Measurements from ENCODE around the gene DHRS3. TPM values are rescaled to one million over a fixed set of nuclear protein-coding genes. Genes with fewer than 3 reads are reported as not detected.

The DHRS3 gene
- polyA plus RNA-seq, 1 of the 3 experiments (the other 2 are of a cell fraction) = 44.8 TPM

GRCh38 chr1:12562955-12563576 is 54.9 kb downstream of the DHRS3 start:
- Histone ChIP-seq H3K9ac (no peak overlapping the region), H3F3A (replicated peaks; ENCODE audit: insufficient read depth) (no peaks in the 10 kb centered on the region), H3K9me2 (no peaks in the 10 kb centered on the region), H3K27ac (ENCODE audit: low read depth in 2 of 2, low read length in 1 of 2) (no peak overlapping the region), H3K4me2 (no peak overlapping the region), H3K79me2 (ENCODE audit: insufficient read depth) (no peaks in the 10 kb centered on the region), H3K9me3 (no peaks in the 10 kb centered on the region), H4K20me1 (ENCODE audit: insufficient read depth) (no peaks in the 10 kb centered on the region), H2AFZ (ENCODE audit: low read depth) (no peak overlapping the region), H3K27me3 (ENCODE audit: insufficient read depth) (no peaks in the 10 kb centered on the region), H3K4me3 (ENCODE audit: low read depth in 2 of 2, low read length in 1 of 2) (no peak overlapping the region), H3K4me1 (ENCODE audit: control insufficient read depth in 1 of 2, insufficient read depth in 2 of 2, low read depth in 1 of 2, low read length in 1 of 2) (peaks cover 0 to 5% of the 10 kb centered on the region in 2 experiments; a peak in 1 of 4 replicates), H3K36me3 (replicated peaks in 1 of 2; ENCODE audit: control insufficient read depth in 1 of 2, insufficient read depth in 2 of 2, low read length in 1 of 2) (peaks cover 0 to 8% of the 10 kb centered on the region in 2 experiments)
- ChIA-PET CTCF (interaction anchor here (1.2 kb wide), 1 partner anchor 10 kb away, joined by 3 read pairs; no protein-coding TSS in a partner anchor), POLR2A (no interaction called here)
- no peak for TF ChIP-seq CTCF (IDR thresholded peaks at IDR 0.05)
- no peak for DNase-seq
- 43% methylated on average over 2 of the region's 3 CpGs for WGBS (ENCODE audit: low lambda C conversion rate)

- Histone ChIP-seq H3K79me2 (ENCODE audit: insufficient read depth) (no peaks in the 10 kb centered on the region), H4K20me1 (ENCODE audit: insufficient read depth) (no peaks in the 10 kb centered on the region), H3F3A (replicated peaks; ENCODE audit: insufficient read depth) (peaks cover 4% of the 10 kb centered on the region), H3K27me3 (ENCODE audit: insufficient read depth) (no peaks in the 10 kb centered on the region), H3K4me3 (ENCODE audit: low read depth in 2 of 2, low read length in 1 of 2) (no peak overlapping the region), H3K4me1 (ENCODE audit: control insufficient read depth in 1 of 2, insufficient read depth in 2 of 2, low read depth in 1 of 2, low read length in 1 of 2) (peaks cover 4 to 5% of the 10 kb centered on the region in 2 experiments; a peak in 2 of 4 replicates), H3K36me3 (replicated peaks in 1 of 2; ENCODE audit: control insufficient read depth in 1 of 2, insufficient read depth in 2 of 2, low read length in 1 of 2) (no peaks in the 10 kb centered on the region), H3K9me3 (no peaks in the 10 kb centered on the region), H2AFZ (ENCODE audit: low read depth) (no peak overlapping the region), H3K9ac (no peak overlapping the region), H3K27ac (ENCODE audit: low read depth in 2 of 2, low read length in 1 of 2) (no peak overlapping the region), H3K4me2 (no peak overlapping the region), H3K9me2 (no peaks in the 10 kb centered on the region)
- ChIA-PET CTCF (no interaction called here), POLR2A (no interaction called here)
- DNase-seq = no peak
- no peak for TF ChIP-seq GABPA (IDR thresholded peaks at IDR 0.05; ENCODE audit: low read depth)
- no peak for TF ChIP-seq SMC3 (IDR thresholded peaks at IDR 0.05; ENCODE audit: low read depth, low read length)
- 96% methylated on average over 3 of the region's 7 CpGs for WGBS (ENCODE audit: low lambda C conversion rate)
These were observed 56.9 kb downstream of the DHRS3 start for GRCh38 chr1:12561121-12561520.

DNA sequence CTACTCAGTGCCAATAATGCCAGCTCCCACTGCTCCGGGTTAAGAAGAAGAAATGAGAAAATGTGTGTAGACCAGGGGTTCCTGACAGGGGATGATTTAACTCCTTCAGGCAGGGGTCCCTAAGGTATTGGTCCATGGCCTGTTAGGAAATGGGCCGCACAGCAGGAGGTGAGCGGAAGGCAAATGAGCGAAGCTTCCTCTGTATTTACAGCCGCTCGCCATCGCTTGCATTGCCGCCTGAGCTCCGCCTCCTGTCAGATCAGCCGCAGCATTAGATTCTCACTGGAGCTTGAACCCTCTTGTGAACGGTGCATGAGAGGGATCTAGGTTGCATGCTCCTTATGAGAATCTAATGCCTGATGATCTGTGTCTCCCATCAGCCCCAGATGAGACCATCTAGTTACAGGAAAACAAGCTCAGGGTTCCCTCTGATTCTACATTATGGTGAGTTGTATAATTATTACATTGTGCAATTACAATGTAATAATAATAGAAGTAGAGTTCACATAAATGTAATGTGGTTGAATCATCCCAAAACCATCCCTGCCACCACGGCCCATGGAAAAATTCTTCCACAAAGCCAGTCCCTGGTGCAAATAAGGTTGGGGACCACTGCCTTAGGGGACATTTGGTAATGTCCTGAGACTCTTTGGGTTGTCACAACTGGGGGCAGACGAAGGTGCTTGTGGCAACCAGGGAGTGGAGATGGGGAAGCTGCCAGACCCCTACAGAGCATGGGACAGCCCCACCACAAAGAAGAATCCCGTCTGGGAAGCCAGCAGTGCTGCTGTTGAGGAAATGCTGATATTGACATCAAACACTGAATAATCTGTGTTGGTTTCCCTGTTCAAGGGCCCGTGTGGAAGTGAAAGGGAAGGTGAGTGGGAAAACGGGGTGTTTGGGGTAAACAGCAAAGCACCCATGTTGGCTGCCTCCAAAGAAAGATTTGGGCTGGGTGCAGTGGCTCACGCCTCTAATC is 60.8 kb downstream of the DHRS3 start:
- Histone ChIP-seq H3K9me2 (no peaks in the 10 kb centered on the region), H3K27me3 (ENCODE audit: insufficient read depth) (no peaks in the 10 kb centered on the region), H3K9me3 (no peaks in the 10 kb centered on the region), H3K79me2 (ENCODE audit: insufficient read depth) (no peaks in the 10 kb centered on the region), H3K4me3 (ENCODE audit: low read depth in 2 of 2, low read length in 1 of 2) (no peak overlapping the region), H3F3A (replicated peaks; ENCODE audit: insufficient read depth) (peaks cover 4% of the 10 kb centered on the region), H4K20me1 (ENCODE audit: insufficient read depth) (no peaks in the 10 kb centered on the region), H3K9ac (no peak overlapping the region), H3K36me3 (replicated peaks in 1 of 2; ENCODE audit: control insufficient read depth in 1 of 2, insufficient read depth in 2 of 2, low read length in 1 of 2) (no peaks in the 10 kb centered on the region), H3K4me2 (no peak overlapping the region), H3K4me1 (ENCODE audit: control insufficient read depth in 1 of 2, insufficient read depth in 2 of 2, low read depth in 1 of 2, low read length in 1 of 2) (peaks cover 4 to 18% of the 10 kb centered on the region in 2 experiments; a peak in 2 of 4 replicates), H3K27ac (ENCODE audit: low read depth in 2 of 2, low read length in 1 of 2) (peak overlapping the region; percentile 53 to 76; a peak in 2 of 4 replicates), H2AFZ (ENCODE audit: low read depth) (peak overlapping the region; percentile 53)
- CTCF ChIA-PET = no interaction called here
- TF ChIP-seq RCOR1 (IDR thresholded peaks at IDR 0.05; ENCODE audit: low read length) = no peak
- TF ChIP-seq RFX5 (IDR thresholded peaks at IDR 0.05; ENCODE audit: low read length) = no peak
- TF ChIP-seq MXI1 (IDR thresholded peaks at IDR 0.05; ENCODE audit: low read depth, low read length) = no peak
- no peak for TF ChIP-seq CTCF (IDR thresholded peaks at IDR 0.05)
- TF ChIP-seq, protein P1, sequence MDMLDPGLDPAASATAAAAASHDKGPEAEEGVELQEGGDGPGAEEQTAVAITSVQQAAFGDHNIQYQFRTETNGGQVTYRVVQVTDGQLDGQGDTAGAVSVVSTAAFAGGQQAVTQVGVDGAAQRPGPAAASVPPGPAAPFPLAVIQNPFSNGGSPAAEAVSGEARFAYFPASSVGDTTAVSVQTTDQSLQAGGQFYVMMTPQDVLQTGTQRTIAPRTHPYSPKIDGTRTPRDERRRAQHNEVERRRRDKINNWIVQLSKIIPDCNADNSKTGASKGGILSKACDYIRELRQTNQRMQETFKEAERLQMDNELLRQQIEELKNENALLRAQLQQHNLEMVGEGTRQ (IDR thresholded peaks at IDR 0.05; ENCODE audit: borderline replicate concordance, low read depth, low read length) = no peak
- TF ChIP-seq, protein P2, sequence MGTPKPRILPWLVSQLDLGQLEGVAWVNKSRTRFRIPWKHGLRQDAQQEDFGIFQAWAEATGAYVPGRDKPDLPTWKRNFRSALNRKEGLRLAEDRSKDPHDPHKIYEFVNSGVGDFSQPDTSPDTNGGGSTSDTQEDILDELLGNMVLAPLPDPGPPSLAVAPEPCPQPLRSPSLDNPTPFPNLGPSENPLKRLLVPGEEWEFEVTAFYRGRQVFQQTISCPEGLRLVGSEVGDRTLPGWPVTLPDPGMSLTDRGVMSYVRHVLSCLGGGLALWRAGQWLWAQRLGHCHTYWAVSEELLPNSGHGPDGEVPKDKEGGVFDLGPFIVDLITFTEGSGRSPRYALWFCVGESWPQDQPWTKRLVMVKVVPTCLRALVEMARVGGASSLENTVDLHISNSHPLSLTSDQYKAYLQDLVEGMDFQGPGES (IDR thresholded peaks at IDR 0.05; ENCODE audit: low read depth, low read length) = no peak
- TF ChIP-seq ELF1 (IDR thresholded peaks at IDR 0.05) = no peak
- POLR2A ChIA-PET = no interaction called here
- 94% methylated on average over 16 of the region's 17 CpGs for WGBS (ENCODE audit: low lambda C conversion rate)
- no peak for DNase-seq
